ENCODE results near the gene GCN1. TPM values are rescaled to one million over a fixed set of nuclear protein-coding genes. Genes with fewer than 3 reads are reported as not detected.

The GCN1 gene
- total RNA-seq, 2 experiments from 2014 or later, result 217 to 343 TPM

GRCh38 chr12:120132054-120132836 lies 62.3 kb downstream of the GCN1 start:
- ChIA-PET CTCF (ENCODE audit: unreplicated experiment) (interaction anchor here (0.9 kb wide), 2 partner anchors 22 to 35 kb away, joined by 3 to 7 read pairs; no protein-coding TSS in a partner anchor), POLR2A (interaction anchor here (0.6 to 3.5 kb wide), 12 partner anchors 10 to 192 kb away, joined by 3 to 48 read pairs (median 4); partner anchors contain the start of genes RAB35 and RPLP0)
- Histone ChIP-seq H3K9me3 (ENCODE audit: low read length) (no peaks in the 10 kb centered on the region), H4K20me1 (ENCODE audit: insufficient read depth, low read length) (no peaks in the 10 kb centered on the region), H2AFZ (ENCODE audit: low read length) (no peak overlapping the region), H3K36me3 (ENCODE audit: insufficient read depth, low read length) (peaks cover 95% of the 10 kb centered on the region), H3K27ac (ENCODE audit: low read depth, low read length, poor library complexity, severe bottlenecking) (peak overlapping the region; percentile 92), H3K9me2 (ENCODE audit: insufficient read depth, low read length) (no peaks in the 10 kb centered on the region), H3K4me3 (ENCODE audit: low read depth, low read length, poor library complexity, severe bottlenecking) (peak overlapping the region; percentile 39), H3K4me1 (ENCODE audit: insufficient read depth, low read length, poor library complexity, severe bottlenecking) (peaks cover 33% of the 10 kb centered on the region), H3K79me2 (ENCODE audit: insufficient read depth, low read depth, low read length) (no peaks in the 10 kb centered on the region), H3K4me2 (ENCODE audit: low read length) (peak overlapping the region; percentile 81)
- intact Hi-C loops (cut with micrococcal nuclease; ENCODE audit: unreplicated experiment), result loop anchor here (1.0 to 5.0 kb wide), 2 partner anchors 10 to 35 kb away; no protein-coding TSS in a partner anchor
- BruUV-seq (replicated peaks), result no TSS peak
- no peak for DNase-seq (ENCODE audit: low spot score)
- TF ChIP-seq EZH2phosphoT487 (IDR thresholded peaks at IDR 0.05; ENCODE audit: borderline replicate concordance, low read depth, low read length) (no peak), CTCF (conservative IDR thresholded peaks at IDR 0.05; ENCODE audit: low read length) (no peak)

GRCh38 chr12:120131116-120131515 lies 63.4 kb downstream of the GCN1 start:
- H3K36me3 ChIP-seq (ENCODE audit: insufficient read depth, low read length), result peaks cover 95% of the 10 kb centered on the region
- no peak for TF ChIP-seq CTCF (conservative IDR thresholded peaks at IDR 0.05; ENCODE audit: low read length)
- no peak for TF ChIP-seq EZH2phosphoT487 (IDR thresholded peaks at IDR 0.05; ENCODE audit: borderline replicate concordance, low read depth, low read length)
- no peak overlapping the region for H3K4me2 ChIP-seq (ENCODE audit: low read length)
- no peaks in the 10 kb centered on the region for H3K79me2 ChIP-seq (ENCODE audit: insufficient read depth, low read depth, low read length)
- H3K9me2 ChIP-seq (ENCODE audit: insufficient read depth, low read length), result no peaks in the 10 kb centered on the region
- ChIA-PET POLR2A (interaction anchor here (2.4 to 3.5 kb wide), 3 partner anchors 9 to 70 kb away, joined by 11 to 48 read pairs (median 28); partner anchors contain the start of genes RAB35 and RPLP0), CTCF (ENCODE audit: unreplicated experiment) (no interaction called here)
- H2AFZ ChIP-seq (ENCODE audit: low read length), result no peak overlapping the region
- no peaks in the 10 kb centered on the region for H3K9me3 ChIP-seq (ENCODE audit: low read length)
- H3K27ac ChIP-seq (ENCODE audit: low read depth, low read length, poor library complexity, severe bottlenecking), result no peak overlapping the region
- BruUV-seq (replicated peaks), result no TSS peak
- no peak overlapping the region for H3K4me3 ChIP-seq (ENCODE audit: low read depth, low read length, poor library complexity, severe bottlenecking)
- no peak for DNase-seq (ENCODE audit: low spot score)
- intact Hi-C loops (cut with micrococcal nuclease; ENCODE audit: unreplicated experiment), result loop anchor here (5.0 kb wide), 1 partner anchor 36 kb away; no protein-coding TSS in a partner anchor
- peaks cover 33% of the 10 kb centered on the region for H3K4me1 ChIP-seq (ENCODE audit: insufficient read depth, low read length, poor library complexity, severe bottlenecking)
- no peaks in the 10 kb centered on the region for H4K20me1 ChIP-seq (ENCODE audit: insufficient read depth, low read length)

GRCh38 chr12:120130011-120130410 lies 64.5 kb downstream of the GCN1 start:
- no peak for TF ChIP-seq EZH2phosphoT487 (IDR thresholded peaks at IDR 0.05; ENCODE audit: borderline replicate concordance, low read depth, low read length)
- TF ChIP-seq CTCF (conservative IDR thresholded peaks at IDR 0.05; ENCODE audit: low read length), result no peak
- intact Hi-C loops (cut with micrococcal nuclease; ENCODE audit: unreplicated experiment), result loop anchor here (5.0 kb wide), 1 partner anchor 37 kb away; no protein-coding TSS in a partner anchor
- Histone ChIP-seq H3K4me3 (ENCODE audit: low read depth, low read length, poor library complexity, severe bottlenecking) (no peak overlapping the region), H3K4me2 (ENCODE audit: low read length) (no peak overlapping the region), H2AFZ (ENCODE audit: low read length) (no peak overlapping the region), H3K4me1 (ENCODE audit: insufficient read depth, low read length, poor library complexity, severe bottlenecking) (peaks cover 33% of the 10 kb centered on the region), H3K27ac (ENCODE audit: low read depth, low read length, poor library complexity, severe bottlenecking) (no peak overlapping the region), H3K79me2 (ENCODE audit: insufficient read depth, low read depth, low read length) (no peaks in the 10 kb centered on the region), H3K36me3 (ENCODE audit: insufficient read depth, low read length) (peaks cover 95% of the 10 kb centered on the region), H3K9me3 (ENCODE audit: low read length) (no peaks in the 10 kb centered on the region), H3K9me2 (ENCODE audit: insufficient read depth, low read length) (no peaks in the 10 kb centered on the region), H4K20me1 (ENCODE audit: insufficient read depth, low read length) (no peaks in the 10 kb centered on the region)
- CTCF ChIA-PET (ENCODE audit: unreplicated experiment), result no interaction called here
- POLR2A ChIA-PET, result interaction anchor here (0.5 kb wide), 1 partner anchor 144 kb away, joined by 3 read pairs; no protein-coding TSS in a partner anchor
- no TSS peak for BruUV-seq (replicated peaks)
- DNase-seq (ENCODE audit: low spot score), result no peak

All from OCI-LY7 (cell line).